Neural cell (in vitro differentiated cells): ENCODE measurements around the gene CCDC15. TPM values are rescaled to one million over a fixed set of nuclear protein-coding genes. Genes with fewer than 3 reads are reported as not detected.
A peak's percentile ranks its signal among the peaks of the same experiment; 100 is the strongest.

Source experiments
- H2AFZ ChIP-seq: fragments of 200-600, 300-800 bp; sonication (generic), shearing (Covaris generic); 2 replicates; pipeline ENCODE4 v1.6.0; 2014; ENCODE audit warnings: low read depth, mild to moderate bottlenecking, antibody characterized with exemption, low read length, moderate library complexity
- H3F3A ChIP-seq: fragments of 200-600 bp; shearing (Covaris generic); 2 replicates; pipeline ENCODE4 v1.6.1; 2016; ENCODE audit warnings: mild to moderate bottlenecking, moderate library complexity, mixed read lengths, antibody characterized with exemption, low read length; ENCODE audit not compliant: insufficient read depth, poor library complexity, severe bottlenecking
- H3K27ac ChIP-seq: fragments of 200-600, 300-800 bp; sonication (generic), shearing (Covaris generic); 2 replicates; pipeline ENCODE4 v1.5.1; 2014; ENCODE audit warnings: mild to moderate bottlenecking, low read length, moderate library complexity
- H3K27me3 ChIP-seq: fragments of 300-800, 200-600 bp; sonication (generic), shearing (Covaris generic); 2 replicates; pipeline ENCODE4 v1.6.0; 2014; ENCODE audit warnings: mild to moderate bottlenecking, low read depth, low read length, moderate library complexity; ENCODE audit not compliant: insufficient read depth
- H3K36me3 ChIP-seq: fragments of 300-800, 200-600 bp; sonication (generic), shearing (Covaris generic); 2 replicates; pipeline ENCODE4 v1.5.1; 2014; ENCODE audit warnings: mild to moderate bottlenecking, antibody characterized with exemption, low read length, moderate library complexity; ENCODE audit not compliant: insufficient read depth
- H3K4me2 ChIP-seq: fragments of 300-800, 200-600 bp; sonication (generic), shearing (Covaris generic); 2 replicates; pipeline ENCODE4 v1.6.0; 2014; ENCODE audit warnings: mild to moderate bottlenecking, low read length
- H3K4me3 ChIP-seq: fragments of 300-800, 200-600 bp; sonication (generic), shearing (Covaris generic); 2 replicates; pipeline ENCODE4 v1.5.1; 2014; ENCODE audit warnings: mild to moderate bottlenecking, low read length, moderate library complexity
- H3K79me2 ChIP-seq: fragments of 200-600 bp; shearing (Covaris generic); replicated peaks from 2 replicates; pipeline ENCODE4 v1.6.0; 2014; ENCODE audit warnings: mild to moderate bottlenecking, low read length, moderate library complexity; ENCODE audit not compliant: insufficient read depth
- H3K9ac ChIP-seq: fragments of 300-800, 200-600 bp; sonication (generic), shearing (Covaris generic); 2 replicates; pipeline ENCODE4 v1.6.1; 2016; ENCODE audit warnings: mild to moderate bottlenecking, low read length, mixed read lengths
- H3K9me2 ChIP-seq: fragments of 200-600 bp; shearing (Covaris generic); 2 replicates; pipeline ENCODE4 v1.6.1; 2016; ENCODE audit warnings: mild to moderate bottlenecking, low read length, mixed read lengths; ENCODE audit not compliant: insufficient read depth
- H3K9me3 ChIP-seq: fragments of 200-600, 300-800 bp; sonication (generic), shearing (Covaris generic); 2 replicates; pipeline ENCODE4 v1.6.1; 2016; ENCODE audit warnings: mild to moderate bottlenecking, mixed run types, low read length, moderate library complexity, mixed read lengths
- H4K20me1 ChIP-seq: fragments of 200-600 bp; shearing (Covaris generic); 2 replicates; pipeline ENCODE4 v1.6.1; 2016; ENCODE audit warnings: mild to moderate bottlenecking, mixed run types; ENCODE audit not compliant: insufficient read depth
- EP300 ChIP-seq: fragments of 450-650 bp; conservative IDR thresholded peaks from 2 replicates; pipeline ENCODE4 v1.6.1; 2014; ENCODE audit warnings: antibody characterized with exemption, mild to moderate bottlenecking, moderate library complexity; ENCODE audit not compliant: poor library complexity, severe bottlenecking
- EZH2 ChIP-seq: fragments of 200-600, 300-800 bp; shearing (Covaris generic), sonication (generic); IDR thresholded peaks from 2 replicates; pipeline ENCODE4 v1.6.1; 2014; ENCODE audit warnings: antibody characterized with exemption, low read length, borderline replicate concordance, mild to moderate bottlenecking; ENCODE audit not compliant: insufficient read depth, poor library complexity, severe bottlenecking
- MXI1 ChIP-seq: fragments of 450-650 bp; conservative IDR thresholded peaks from 2 replicates; pipeline ENCODE4 v1.6.1; 2014; ENCODE audit warnings: antibody characterized with exemption, mild to moderate bottlenecking; ENCODE audit not compliant: poor library complexity, severe bottlenecking
- POLR2AphosphoS5 ChIP-seq: IDR thresholded peaks from 2 replicates; pipeline ENCODE4 v1.6.1; 2012
- RAD21 ChIP-seq: fragments of 450-650 bp; conservative IDR thresholded peaks from 2 replicates; pipeline ENCODE4 v1.6.1; 2014; ENCODE audit warnings: antibody characterized with exemption, mild to moderate bottlenecking, moderate library complexity
- SMC3 ChIP-seq: fragments of 450-650 bp; conservative IDR thresholded peaks from 2 replicates; pipeline ENCODE4 v1.6.1; 2014; ENCODE audit warnings: antibody characterized with exemption, mild to moderate bottlenecking, moderate library complexity; ENCODE audit not compliant: poor library complexity
- TAF1 ChIP-seq: IDR thresholded peaks from 2 replicates; pipeline ENCODE4 v1.6.1; 2012; ENCODE audit warnings: low read depth
- polyA plus RNA-seq: library from polyadenylated mRNA; depleted of rRNA; stranded (reverse); fragments of >200 nt; gene quantifications from 2 replicates; pipeline ENCODE4 v1.2.3, GENCODE V29; 2014
- TF ChIP-seq, protein P1 (sequence below): IDR thresholded peaks from 2 replicates; pipeline ENCODE4 v1.6.1; 2012; ENCODE audit warnings: borderline replicate concordance
- TF ChIP-seq, protein P2 (sequence below): fragments of 450-650 bp; IDR thresholded peaks from 2 replicates; pipeline ENCODE4 v1.5.1; 2014; ENCODE audit warnings: antibody characterized with exemption, mild to moderate bottlenecking, moderate library complexity; ENCODE audit not compliant: poor library complexity, severe bottlenecking

CCDC15 gene
- polyA plus RNA-seq, 1 donor from 2014 or later = 2.5 TPM

DNA sequence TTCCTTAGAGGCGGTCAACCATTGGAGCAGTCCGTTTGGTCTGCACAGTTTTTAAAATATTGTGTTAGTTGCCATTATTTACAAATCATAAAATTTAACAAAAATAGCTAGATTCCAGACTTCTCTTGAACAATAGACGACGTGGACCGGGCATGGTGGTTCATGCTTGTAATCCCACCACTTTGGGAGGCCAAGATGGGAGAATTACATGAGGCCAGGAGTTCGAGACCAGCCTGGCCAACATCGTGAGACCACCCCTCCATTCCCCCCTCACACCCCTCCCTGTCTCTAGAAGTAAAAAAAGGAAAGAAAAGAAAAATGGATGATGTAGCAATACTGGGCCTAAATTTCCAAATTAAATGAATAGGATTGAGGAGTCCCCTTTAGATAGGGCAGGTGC is 110.1 kb downstream of the CCDC15 start:
- no peak overlapping the region for H3K4me2 ChIP-seq

GRCh38 chr11:125068368-125068767 is 114.4 kb downstream of the CCDC15 start:
- no peak overlapping the region for H3K27ac ChIP-seq
- H3K36me3 ChIP-seq = no peaks in the 10 kb centered on the region
- no peak overlapping the region for H3K9ac ChIP-seq
- H3K4me2 ChIP-seq = no peak overlapping the region
- H3K79me2 ChIP-seq = no peaks in the 10 kb centered on the region
- peaks cover 29% of the 10 kb centered on the region for H3K27me3 ChIP-seq
- no peaks in the 10 kb centered on the region for H3K9me2 ChIP-seq
- H2AFZ ChIP-seq = no peak overlapping the region
- TF ChIP-seq POLR2AphosphoS5 = no peak
- no peak for TF ChIP-seq SMC3
- no peak for TF ChIP-seq TAF1
- TF ChIP-seq MXI1 = no peak
- TF ChIP-seq, protein P1, sequence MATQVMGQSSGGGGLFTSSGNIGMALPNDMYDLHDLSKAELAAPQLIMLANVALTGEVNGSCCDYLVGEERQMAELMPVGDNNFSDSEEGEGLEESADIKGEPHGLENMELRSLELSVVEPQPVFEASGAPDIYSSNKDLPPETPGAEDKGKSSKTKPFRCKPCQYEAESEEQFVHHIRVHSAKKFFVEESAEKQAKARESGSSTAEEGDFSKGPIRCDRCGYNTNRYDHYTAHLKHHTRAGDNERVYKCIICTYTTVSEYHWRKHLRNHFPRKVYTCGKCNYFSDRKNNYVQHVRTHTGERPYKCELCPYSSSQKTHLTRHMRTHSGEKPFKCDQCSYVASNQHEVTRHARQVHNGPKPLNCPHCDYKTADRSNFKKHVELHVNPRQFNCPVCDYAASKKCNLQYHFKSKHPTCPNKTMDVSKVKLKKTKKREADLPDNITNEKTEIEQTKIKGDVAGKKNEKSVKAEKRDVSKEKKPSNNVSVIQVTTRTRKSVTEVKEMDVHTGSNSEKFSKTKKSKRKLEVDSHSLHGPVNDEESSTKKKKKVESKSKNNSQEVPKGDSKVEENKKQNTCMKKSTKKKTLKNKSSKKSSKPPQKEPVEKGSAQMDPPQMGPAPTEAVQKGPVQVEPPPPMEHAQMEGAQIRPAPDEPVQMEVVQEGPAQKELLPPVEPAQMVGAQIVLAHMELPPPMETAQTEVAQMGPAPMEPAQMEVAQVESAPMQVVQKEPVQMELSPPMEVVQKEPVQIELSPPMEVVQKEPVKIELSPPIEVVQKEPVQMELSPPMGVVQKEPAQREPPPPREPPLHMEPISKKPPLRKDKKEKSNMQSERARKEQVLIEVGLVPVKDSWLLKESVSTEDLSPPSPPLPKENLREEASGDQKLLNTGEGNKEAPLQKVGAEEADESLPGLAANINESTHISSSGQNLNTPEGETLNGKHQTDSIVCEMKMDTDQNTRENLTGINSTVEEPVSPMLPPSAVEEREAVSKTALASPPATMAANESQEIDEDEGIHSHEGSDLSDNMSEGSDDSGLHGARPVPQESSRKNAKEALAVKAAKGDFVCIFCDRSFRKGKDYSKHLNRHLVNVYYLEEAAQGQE = no peak
- TF ChIP-seq, protein P2, sequence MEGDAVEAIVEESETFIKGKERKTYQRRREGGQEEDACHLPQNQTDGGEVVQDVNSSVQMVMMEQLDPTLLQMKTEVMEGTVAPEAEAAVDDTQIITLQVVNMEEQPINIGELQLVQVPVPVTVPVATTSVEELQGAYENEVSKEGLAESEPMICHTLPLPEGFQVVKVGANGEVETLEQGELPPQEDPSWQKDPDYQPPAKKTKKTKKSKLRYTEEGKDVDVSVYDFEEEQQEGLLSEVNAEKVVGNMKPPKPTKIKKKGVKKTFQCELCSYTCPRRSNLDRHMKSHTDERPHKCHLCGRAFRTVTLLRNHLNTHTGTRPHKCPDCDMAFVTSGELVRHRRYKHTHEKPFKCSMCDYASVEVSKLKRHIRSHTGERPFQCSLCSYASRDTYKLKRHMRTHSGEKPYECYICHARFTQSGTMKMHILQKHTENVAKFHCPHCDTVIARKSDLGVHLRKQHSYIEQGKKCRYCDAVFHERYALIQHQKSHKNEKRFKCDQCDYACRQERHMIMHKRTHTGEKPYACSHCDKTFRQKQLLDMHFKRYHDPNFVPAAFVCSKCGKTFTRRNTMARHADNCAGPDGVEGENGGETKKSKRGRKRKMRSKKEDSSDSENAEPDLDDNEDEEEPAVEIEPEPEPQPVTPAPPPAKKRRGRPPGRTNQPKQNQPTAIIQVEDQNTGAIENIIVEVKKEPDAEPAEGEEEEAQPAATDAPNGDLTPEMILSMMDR = no peak
- no peak for TF ChIP-seq EZH2
- no peak for TF ChIP-seq EP300
- no peak for TF ChIP-seq RAD21
- no peaks in the 10 kb centered on the region for H4K20me1 ChIP-seq
- no peak overlapping the region for H3K4me3 ChIP-seq
- no peaks in the 10 kb centered on the region for H3K9me3 ChIP-seq
- no peaks in the 10 kb centered on the region for H3F3A ChIP-seq

More for the DNA sequence above, 110.1 kb downstream of the CCDC15 start:
- no peaks in the 10 kb centered on the region for H3K9me2 ChIP-seq
- H3F3A ChIP-seq = no peaks in the 10 kb centered on the region
- H3K27me3 ChIP-seq = peaks cover 55% of the 10 kb centered on the region
- no peak overlapping the region for H3K27ac ChIP-seq
- H2AFZ ChIP-seq = no peak overlapping the region
- H3K9ac ChIP-seq = no peak overlapping the region
- no peaks in the 10 kb centered on the region for H4K20me1 ChIP-seq
- TF ChIP-seq, protein P1 = no peak
- TF ChIP-seq RAD21 (no peak), EP300 (no peak), MXI1 (no peak), EZH2 (no peak), TAF1 (no peak), POLR2AphosphoS5 (no peak), SMC3 (no peak)
- TF ChIP-seq, protein P2 = no peak
- no peaks in the 10 kb centered on the region for H3K36me3 ChIP-seq
- peak overlapping the region; percentile 66 for H3K4me3 ChIP-seq
- no peaks in the 10 kb centered on the region for H3K9me3 ChIP-seq
- H3K79me2 ChIP-seq = no peaks in the 10 kb centered on the region
